Stimulated activated CD4-positive, alpha-beta T cell treated with anti-CD3 and anti-CD28 coated beads, Interleukin-12 subunit alpha, Interleukin-12 subunit beta, amount 100 ng/mL, for 24 hours (primary cell): ENCODE data around the gene PTPRA.
"Not testable (repeated sequence)": the region's sequence is repeated elsewhere in the genome, so short reads cannot be mapped to it uniquely, and the experiment has no call there.

ENCODE experiments used
- DNase-seq, 2 experiments: peaks; one replicate each; pipeline ENCODE4 v3.0.0-alpha.2; 2020; ENCODE audit warnings: low read depth in 2 of 2

PTPRA gene

DNA sequence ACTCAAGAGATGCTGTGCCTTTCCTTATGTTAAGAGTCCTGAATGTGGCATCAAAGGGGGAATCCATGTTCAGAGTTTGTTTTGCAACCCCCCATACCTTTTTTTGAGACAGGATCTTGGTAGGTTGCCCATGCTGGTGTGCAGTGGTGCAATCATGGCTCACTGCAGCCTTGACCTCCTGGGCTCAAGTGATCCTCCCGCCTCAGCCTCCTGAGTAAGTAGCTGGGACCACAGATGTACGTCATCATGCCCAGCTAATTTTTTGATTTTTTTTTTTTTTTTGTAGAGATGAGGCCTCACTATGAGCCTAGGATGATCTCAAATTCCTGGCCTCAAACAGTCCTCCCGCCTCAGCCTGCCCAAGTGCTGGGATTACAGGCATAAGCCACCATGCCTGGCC is 16.5 kb downstream of the PTPRA start:
- no peak for DNase-seq

DNA sequence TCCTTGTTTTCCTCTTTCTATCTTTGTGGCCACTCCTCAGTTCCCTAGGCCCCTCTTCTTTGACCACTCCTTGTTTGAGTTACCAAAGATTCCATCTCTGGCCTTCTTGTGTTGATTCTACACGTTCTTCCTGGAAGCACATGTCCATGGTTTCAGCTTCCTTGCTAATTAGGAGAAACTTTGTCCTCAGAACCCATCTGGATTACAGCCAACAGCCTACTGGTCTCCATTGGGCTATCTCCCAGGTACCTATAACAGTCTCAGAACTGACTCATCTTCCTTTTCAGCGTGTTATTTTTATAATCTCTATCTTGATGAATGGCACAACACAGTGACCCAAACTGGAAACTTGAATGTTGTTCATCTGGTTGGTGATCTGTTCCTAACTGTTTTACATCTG is 17.5 kb downstream of the PTPRA start:
- DNase-seq = no peak

DNA sequence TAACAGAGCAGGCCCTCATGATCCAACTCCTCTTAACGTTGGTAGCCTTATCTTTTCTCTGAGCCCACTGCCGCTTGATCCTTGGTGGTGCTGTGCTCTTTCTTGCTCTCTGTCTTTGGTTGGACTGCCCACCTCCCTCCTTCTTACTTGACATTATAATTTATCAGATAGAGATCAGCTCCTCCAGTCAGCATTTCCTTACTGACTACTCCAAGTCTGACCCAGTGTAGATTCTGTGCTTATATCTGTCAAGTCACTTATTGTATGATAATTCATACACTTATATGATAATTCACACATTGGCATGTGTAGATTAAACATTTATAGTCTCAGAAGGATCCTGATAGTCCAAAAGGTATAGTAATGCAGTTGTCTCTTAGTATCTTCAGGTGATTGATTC is 18.1 kb downstream of the PTPRA start:
- no peak for DNase-seq

DNA sequence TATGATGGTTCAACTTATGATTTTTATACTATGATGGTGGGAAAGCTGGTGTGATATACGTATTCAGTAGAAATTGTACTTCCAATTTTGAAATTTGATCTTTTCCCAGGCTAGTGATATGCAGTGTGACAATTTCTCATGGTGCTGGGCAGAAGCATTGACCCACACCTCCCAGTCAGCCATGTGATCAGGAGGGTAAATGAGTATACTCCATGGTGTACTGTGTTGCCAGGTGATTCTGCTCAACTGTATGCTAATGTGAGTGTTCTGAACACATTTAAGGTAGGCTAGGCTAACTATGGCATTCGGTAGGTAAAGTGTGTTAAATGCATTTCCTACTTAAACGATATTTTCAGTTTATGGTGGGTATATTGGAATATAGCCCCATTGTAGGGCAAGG is 19.1 kb downstream of the PTPRA start:
- no peak for DNase-seq

DNA sequence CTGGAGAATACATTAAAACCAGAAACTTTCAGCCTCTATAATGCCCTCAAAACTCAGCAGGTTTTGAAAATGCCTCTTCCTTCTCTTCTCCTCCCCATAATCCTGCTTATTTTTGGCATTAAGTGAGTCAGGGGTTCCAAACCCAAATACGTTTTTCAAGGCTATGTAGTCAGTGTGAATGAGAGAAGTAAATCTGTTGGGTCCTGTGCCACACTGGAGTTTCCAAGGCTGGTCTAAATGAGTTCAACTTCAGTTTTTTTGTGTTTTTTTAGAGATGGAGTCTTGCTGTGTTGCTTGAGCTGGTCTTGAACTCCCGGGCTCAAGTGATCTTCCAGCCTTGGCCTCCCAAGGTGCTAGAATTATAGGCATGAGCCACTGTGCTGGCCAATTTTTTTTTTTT is 20.9 kb downstream of the PTPRA start:
- no peak for DNase-seq

DNA sequence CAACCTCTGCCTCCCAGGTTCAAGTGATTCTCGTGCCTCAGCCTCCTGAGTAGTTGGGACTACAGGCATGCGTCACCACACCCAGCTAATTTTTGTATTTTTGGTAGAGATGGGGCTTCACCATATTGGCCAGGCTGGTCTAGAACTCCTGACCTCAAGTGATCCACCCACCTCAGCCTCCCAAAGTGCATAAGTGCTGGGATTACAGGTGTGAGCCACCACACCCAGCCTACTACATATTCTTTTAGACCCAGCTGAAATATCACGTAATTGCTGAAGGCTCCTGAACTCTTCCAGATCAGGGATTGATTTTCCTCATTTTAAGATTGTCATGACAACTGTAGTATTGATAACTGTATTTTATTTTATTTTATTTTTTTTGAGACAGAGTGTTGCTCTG is 21.9 kb downstream of the PTPRA start:
- DNase-seq = not testable (repeated sequence)

DNA sequence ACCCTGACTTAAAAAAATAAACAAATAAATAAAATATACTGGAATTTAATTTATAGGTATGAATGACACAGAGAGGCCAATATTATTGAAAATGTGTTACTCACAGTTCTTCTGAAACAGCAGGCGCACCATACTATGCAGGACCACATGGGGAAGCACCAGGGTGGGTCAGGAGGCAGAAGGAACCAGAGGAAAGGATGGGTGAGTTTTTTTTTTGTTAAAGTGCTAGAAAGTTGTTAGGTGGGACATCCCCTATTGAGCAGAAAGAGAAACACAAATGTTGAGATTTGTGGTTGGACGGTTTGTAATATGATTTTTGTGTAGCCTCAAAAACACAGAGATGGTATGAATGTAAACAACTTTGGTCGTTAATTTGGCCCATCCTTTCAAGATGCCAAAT is 26.0 kb downstream of the PTPRA start:
- no peak for DNase-seq

DNA sequence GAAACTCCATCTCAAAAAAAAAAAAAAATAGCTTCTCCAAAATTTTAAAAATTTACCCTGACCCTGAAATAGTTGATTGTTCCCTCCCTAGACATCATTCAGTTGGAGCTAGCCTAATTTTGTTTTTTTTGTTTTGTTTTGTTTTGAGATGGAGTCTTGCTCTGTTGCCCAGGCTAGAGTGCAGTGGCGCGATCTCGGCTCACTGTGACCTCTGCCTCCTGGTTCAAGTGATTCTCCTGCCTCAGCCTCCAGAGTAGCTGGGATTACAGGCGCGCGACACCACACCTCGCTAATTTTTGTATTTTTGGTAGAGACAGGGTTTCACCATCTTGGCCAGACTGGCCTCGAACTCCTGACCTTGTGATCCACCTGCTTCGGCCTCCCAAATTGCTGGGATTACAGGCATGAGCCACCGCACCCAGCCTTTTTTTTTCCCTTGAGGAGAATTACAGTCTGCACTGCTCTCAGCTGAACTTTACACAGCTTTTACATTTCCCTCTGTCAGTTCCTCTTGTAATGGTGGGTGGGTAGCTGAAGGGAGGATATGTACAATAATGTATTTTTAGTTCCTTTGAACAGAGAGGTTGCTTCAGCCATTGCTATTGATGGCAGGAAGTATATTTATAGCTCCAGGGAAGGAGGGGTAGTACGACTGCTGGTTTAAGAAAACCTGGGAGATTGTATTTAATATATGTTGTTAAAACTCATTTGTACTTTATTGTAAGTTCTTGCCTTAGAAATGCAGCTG is 27.7 kb downstream of the PTPRA start:
- DNase-seq = no peak

DNA sequence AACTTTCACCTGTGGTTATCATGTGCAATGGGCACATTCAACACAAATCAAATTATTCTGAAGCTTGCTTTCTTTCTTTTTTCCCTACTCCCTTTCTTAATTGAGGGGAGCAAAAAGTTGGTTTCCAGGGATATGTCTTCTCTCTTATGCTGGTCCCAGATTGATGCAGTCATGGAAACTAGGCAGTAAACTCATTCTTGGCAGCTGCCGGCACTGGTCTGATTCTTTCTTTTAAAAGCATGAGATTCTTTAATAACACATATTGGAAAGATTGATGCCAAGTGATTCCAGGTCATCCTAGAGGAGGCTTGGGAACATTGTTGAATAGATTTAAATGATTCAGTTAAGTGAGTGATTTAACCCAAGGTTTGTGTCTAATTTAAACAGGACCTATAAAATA is 29.0 kb downstream of the PTPRA start:
- no peak for DNase-seq

DNA sequence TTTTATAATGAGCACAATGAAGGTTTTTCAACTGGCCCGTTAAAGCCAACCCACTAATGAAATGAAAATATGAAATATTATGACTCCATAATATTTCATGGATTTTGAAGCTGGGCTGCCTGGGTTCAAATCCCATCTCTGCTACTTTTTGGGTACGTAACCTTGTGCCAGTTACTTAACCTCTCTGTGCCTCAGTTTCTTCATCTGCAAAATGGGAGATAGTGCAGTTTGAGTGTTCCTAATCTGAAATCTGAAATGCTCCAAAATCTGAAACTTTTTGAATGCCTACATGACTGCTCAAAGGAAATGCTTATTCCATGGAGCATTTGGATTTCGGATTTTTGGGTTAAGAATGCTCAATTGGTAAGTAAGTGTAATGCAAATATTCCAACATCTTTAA is 29.5 kb downstream of the PTPRA start:
- DNase-seq = no peak

DNA sequence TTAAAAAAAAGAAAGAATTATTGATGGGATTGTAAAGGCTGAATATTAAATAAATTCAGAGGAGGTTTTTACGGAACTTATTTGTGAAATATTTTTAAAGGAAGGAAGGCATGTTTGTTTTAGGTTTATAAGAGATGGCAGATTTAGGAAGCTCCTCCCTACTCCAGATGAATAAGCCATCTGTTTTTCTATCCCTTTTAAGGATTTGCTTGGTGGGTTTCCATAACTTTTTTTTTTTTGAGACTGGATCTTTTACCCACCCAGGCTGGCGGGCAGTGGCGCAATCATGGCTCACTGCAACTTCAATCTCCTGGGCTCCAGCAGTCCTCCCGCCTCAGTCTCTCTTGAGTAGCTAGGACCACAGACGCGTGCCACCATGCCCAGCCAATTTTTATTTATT is 30.4 kb downstream of the PTPRA start:
- no peak for DNase-seq

DNA sequence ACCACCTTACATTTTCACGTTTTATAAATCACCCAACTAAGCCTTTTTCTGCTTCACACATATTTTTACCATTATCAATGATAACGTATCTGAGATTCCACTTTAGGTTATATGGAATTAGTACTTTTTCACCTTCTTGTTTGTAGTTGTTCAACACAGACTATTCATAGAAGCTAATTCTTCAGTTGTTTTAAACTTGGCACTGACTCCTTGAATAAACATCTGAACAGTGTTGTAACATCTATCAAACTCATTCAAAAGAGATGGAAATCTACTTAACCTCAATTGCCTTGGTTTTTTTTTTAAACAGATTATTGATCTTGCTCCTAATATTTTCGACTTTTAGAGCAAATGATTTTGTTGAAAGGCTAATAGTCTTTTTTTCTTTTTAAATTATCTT is 34.2 kb downstream of the PTPRA start:
- no peak for DNase-seq

DNA sequence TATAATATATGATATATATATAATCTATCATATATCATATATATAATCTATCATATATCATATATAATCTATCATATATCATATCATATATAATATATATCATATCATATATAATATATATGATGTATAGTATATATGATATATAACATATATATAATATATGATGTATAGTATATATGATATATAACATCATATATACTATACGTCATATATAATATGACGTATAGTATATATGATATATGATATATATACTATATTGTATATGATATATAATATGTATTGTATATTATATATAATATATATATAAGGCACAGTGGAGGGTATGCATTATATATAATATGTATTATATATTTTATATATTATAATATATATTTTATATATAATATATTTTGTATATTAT is 36.7 kb downstream of the PTPRA start:
- no peak for DNase-seq

DNA sequence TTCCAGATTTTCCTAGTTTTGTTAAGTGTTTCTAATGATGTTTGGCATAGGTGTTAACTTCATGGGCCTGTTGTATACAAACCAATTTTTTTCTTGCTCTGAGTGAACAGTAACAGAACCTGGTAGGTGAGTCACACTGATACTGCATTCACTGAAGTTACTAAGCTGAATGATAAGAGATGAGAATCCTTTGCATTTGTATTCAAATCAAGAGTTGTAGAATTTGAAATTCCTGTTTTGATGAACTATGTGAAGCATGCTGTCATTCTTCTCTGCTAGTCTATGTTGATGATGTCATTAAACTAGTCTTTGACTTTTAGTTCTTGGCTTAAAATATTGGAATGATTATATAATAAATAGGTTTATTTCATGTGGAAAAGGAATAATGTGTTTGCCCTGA is 37.9 kb downstream of the PTPRA start:
- no peak for DNase-seq

DNA sequence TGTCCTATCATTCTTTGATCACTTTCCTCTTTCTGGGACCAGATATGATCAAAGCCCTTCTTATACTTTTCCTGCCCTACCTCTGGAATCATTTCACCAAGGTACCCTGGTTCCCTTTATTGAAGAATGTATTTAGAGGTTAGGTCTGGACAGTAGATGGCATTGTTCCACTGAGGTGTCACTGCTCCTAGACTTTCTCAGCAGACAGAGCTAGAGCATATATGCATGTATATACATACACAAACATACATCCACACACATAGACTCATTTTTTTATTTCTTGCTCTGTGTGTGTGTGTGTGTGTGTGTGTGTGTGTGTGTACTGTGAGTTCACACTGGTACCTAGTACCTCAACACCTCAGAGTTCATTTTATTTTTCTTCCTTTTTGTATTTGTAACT is 40.9 kb downstream of the PTPRA start:
- DNase-seq = no peak

DNA sequence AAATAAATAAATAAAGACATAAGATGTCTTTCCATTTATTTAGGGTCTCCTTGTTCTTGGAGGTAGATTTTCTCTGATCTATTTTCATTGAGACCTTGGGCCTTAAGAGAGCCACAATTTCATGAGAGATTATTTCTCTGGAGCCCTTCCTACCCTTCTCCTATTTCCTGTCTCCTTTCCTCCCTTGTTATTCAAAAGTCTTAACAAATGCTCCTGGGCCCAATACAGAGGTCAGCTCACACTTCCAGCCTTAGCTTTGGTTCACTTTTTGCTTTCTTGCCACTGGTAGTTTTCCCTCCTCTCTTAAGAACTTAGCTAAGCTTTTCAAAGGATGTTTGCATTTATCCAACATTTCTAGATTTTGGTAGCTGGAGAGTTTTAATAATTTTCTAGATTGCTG is 44.0 kb downstream of the PTPRA start:
- no peak for DNase-seq

DNA sequence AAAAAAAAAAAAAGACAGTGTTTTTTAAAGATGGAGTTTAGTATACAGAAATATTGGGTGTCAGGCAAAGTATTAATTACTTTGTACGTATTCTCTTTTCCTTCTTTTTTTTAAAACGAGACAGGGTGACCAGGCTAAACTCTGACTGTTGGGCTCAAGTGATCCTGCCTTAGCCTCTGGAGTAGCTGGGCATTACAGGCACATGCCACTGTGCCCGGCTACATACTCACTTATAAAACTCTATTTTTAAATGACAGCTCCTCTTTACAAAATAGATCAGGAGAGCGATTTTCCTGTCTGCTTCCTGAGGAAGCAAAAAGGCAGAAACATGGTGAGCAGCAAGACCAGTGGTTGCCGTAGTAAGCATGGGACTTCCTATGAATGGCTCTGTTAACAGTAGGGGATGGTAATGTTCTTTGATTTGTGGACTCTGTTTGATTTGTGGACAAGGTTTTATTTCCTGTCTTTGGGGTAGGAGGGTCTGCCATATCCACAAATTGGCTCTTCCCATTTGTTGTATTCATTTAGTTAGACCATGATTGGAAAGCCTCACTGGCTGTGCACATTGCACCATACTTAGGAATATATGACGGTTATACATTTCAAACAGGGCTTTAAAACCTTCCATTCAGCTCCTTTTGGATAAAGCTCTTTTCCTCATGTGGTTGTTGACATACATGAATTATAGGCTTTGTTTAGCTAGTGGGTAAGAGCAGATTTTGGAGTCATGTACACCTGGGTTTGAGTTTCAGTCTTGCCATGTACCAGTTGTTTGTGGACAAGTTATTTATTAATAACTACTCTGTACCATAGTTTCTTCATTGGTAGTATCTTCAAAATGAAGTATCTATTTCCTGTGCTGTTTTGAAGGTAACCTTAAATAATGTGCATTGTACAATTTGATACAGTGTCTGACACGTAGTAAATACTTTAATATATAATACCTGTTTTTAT is 45.1 kb downstream of the PTPRA start:
- no peak for DNase-seq

DNA sequence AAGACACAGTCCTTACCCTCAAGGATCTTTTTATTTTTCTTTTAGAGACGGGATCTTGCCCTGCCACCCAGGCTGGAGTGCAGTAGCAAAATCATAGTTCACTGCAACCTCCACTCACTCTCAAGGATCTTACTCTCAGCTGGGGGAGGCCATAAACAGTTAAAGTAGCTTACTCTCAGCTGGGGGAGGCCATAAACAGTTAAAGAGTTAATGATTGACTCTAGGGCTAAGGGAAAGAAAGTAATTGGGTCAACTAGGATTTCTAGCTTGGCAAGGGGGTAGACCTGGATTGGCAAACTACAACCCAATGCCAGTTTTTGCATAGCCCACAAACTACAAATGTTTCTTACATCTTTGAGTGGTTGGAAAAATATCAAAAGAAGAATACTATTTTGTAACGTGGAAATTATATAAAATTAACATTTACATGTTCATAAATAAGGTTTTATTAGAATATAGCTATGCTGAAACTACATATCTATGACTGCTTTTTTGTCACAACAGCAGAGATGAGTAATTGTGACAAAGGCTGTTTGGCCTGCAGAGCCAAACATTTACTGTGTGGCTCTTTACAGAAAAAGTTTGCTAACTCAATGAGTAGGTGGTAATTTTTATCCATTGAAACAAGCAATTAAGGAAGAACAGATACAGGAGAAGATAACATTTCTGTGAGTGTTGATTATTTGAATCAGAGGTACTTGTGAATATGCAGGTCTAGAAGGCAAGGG is 46.4 kb downstream of the PTPRA start:
- DNase-seq = no peak

DNA sequence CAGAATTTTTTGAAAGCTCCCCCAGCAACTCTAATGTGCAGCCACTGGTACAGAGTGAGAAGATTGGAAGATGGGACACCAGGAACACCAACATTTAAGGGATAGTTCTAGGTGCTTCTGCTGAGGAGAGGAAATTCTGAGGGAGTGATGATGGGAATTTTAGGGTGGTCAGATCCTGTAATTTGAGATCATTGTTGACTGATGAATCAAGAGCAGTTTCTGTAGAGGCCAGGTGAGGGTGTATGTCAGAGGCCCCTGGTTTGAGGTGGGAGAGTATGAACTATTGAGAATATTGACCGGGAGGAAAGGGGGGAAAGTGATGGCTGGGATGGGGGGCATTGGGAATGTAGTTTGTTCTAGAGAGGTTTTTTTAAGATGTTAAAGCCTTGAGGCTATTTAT is 47.2 kb downstream of the PTPRA start:
- no peak for DNase-seq

DNA sequence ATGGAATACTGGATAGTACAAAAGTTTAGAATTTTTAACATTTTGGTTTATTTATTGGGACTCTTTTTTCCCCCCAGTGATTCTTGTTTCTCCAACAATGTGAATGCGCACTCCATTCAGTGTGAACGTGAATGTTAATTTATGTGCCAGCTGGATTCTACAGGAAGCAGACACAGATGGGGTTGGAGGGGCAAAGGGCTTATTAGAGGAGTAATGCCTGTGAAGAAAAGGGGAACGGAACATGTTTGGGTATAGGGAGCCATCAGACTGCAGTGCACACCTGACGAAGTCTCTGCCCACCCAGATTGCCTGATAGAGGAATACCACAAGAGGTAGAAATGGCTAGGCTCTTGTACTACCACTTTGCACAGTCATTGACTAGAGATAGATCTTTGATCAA is 48.2 kb downstream of the PTPRA start:
- DNase-seq = no peak

DNA sequence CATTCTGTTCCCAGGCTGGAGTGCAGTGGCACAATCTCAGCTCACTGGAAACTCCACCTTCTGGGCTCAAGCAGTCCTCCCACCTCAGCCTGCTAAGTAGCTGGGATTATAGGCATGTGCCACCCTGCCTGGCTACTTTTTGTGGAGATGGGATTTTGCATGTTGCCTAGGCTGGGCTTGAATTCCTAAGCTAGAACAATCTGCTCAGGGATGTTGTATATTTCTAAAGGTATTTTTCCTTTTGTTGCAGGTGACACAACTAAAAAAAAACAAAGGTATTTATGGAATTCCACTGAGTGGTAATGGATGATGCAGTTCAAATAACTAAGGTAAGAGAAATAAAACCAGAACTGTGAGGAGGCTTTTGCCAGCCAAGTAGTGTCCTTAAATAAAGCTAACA is 49.7 kb downstream of the PTPRA start:
- no peak for DNase-seq

DNA sequence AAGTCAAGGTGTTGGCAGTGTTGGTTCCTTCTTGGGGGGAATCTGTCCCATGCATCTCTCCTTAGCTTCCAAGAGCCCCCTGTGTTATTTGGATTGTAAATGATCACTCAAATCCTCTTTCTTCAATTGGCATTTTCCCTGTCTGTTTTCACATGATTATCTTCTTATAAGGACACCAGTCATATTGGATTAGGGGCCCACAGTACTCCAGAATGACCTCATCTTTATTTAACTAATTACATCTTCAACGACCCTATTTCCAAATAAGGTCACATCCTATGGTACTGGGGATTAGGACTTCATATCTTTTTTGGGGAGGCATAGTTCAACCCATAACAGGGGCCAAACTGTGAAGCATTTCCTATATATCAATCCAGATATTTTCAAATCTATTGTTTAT is 57.3 kb downstream of the PTPRA start:
- no peak for DNase-seq

DNA sequence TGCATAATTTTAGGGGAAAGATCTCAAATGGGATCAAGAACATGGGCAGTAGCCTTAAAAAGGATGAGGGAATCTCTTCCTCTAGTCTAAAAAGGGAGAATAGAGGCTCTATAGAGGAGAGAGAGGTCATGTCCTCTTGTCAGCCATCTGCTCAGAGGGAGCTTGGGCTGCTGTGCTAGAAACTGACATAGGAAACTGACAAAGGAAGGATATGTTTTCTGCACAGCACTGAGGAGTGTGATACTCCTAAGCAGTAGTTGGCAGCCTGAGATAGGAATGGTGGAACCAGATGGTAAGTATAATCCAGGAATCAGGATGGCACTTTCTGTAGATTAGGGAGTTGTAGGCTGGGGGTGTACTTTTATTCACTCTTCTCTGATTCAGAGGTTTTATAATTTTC is 59.2 kb downstream of the PTPRA start:
- DNase-seq = no peak
